ENCODE data around the gene SLC35G3.

- TF ChIP-seq POLR2A (IDR thresholded peaks at IDR 0.05; ENCODE audit: low read depth, low read length) = no peak
- TF ChIP-seq POLR2AphosphoS5 (IDR thresholded peaks at IDR 0.05; ENCODE audit: low read depth, low read length) = no peak
- no peak for TF ChIP-seq TAF1 (IDR thresholded peaks at IDR 0.05; ENCODE audit: borderline replicate concordance, low read depth, low read length)
Measured at GRCh38 chr17:35235289-35235688, 41.1 kb upstream of the SLC35G3 start.
